GM19193 (cell line): ENCODE data around the gene DVL1.

Experiments used
- POLR2A ChIP-seq: IDR thresholded peaks from 4 replicates; pipeline ENCODE4 v1.6.1; 2011; ENCODE audit not compliant: insufficient read depth, insufficient read length; ENCODE audit errors: extremely low read depth

DVL1 gene

GRCh38 chr1:1297802-1298424 lies 51.3 kb downstream of the DVL1 start:
- no peak for TF ChIP-seq POLR2A

DNA sequence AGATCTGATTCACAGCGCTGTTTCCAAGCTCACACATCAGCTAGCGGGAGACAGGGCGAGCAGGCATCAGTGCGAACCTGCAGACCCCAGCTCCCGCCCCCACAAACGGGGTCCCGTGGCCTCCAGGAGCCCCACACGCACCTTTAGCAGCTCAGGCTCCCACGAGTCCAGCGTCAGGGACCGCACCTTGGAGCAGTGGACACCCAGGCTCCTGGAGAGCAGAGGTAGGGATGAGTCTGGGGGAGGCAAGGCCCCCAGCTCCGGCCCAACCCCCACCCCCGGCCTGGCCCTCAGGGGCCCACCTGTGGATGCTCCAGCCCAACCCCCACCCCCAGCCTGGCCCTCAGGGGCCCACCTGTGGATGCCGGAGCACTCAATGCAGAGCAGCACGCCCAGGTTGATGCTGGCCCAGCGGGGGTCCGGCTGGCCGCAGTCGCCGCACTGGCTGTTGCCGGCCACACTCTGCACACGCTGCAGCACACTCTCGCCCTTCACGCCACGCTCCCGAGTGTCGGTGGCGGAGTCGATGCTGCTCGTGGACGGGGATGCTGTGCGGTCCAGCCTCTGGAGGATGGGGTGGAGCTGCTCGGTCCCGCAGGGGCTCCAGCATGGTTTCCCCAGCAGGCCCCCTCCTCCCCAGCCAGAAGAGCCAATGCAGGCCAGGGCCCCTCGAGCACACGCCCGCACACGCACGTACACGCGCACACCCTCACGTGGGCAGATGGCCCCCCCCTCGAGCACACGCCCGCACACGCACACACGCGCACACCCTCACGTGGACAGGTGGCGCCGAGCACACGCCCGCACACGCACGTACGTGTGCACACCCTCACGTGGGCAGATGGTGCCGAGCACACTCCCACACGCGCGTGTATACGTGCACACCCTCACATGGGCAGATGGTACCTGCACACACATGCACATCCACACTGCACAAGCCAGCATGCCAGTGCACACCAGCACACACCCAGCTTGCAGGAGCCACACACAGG lies 52.9 kb downstream of the DVL1 start:
- TF ChIP-seq POLR2A, result no peak

DNA sequence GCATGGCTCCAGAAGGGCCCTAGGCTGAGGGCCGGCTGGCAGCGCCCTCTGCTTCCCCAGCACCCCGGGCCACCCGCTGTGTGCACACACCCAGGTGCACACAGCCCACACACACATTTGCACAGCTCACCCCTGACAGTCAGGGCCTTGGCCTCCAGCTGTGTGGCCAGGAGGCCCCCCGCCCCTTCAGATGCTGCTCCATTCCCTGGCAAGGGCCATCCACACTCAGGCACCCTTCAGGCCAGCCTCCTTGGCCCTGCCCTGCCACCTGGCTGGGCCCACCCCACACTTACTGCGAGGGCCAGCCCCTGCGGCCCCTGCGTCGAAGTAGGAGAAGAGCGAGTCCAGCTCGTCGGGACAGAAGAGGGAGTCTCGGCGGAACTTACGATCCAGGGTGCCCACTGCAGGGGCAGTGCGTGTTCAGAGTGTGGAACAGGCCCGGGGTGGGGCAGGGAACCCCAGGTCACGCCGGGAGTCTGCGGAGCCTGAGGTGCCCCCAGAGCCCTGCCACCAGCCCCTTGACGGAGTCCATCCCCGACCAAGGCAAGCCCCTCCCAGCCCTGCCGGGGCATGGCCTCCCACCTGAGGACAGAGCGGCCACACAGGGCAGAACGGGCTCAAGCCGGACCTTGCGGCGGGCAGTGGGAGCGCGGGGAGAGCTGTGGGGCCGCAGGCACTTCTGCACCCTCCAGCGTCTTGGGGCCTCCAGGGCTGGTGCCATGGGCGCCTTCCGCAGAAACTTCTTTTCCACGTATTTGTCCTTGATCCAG lies 53.9 kb downstream of the DVL1 start:
- TF ChIP-seq POLR2A, result no peak

GRCh38 chr1:1294250-1294890 lies 54.8 kb downstream of the DVL1 start:
- no peak for TF ChIP-seq POLR2A

- TF ChIP-seq POLR2A, result no peak
Observed at GRCh38 chr1:1293263-1294249, 55.7 kb downstream of the DVL1 start.

GRCh38 chr1:1292851-1293250 lies 56.4 kb downstream of the DVL1 start:
- TF ChIP-seq POLR2A, result no peak

DNA sequence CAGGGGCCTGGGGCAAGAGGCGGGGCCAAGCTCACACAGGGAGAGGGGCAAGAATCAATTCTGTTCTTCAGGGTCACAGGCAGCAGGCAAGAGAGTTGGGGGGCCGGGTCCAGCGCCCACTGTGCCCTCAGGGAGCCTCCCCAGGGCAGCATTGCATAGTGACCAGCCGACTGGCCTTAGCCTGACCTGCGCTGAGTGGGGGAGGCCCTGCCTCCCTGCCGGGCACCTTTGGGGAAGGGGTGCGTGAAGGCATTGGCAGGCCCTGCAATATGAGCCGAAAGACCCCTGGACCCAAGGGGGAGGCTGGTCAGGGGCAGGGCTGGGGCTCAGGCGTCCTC lies 56.8 kb downstream of the DVL1 start:
- no peak for TF ChIP-seq POLR2A

GRCh38 chr1:1291548-1292441 lies 57.4 kb downstream of the DVL1 start:
- no peak for TF ChIP-seq POLR2A

GRCh38 chr1:1291023-1291528 lies 58.1 kb downstream of the DVL1 start:
- no peak for TF ChIP-seq POLR2A

GRCh38 chr1:1290238-1290731 lies 58.9 kb downstream of the DVL1 start:
- no peak for TF ChIP-seq POLR2A

DNA sequence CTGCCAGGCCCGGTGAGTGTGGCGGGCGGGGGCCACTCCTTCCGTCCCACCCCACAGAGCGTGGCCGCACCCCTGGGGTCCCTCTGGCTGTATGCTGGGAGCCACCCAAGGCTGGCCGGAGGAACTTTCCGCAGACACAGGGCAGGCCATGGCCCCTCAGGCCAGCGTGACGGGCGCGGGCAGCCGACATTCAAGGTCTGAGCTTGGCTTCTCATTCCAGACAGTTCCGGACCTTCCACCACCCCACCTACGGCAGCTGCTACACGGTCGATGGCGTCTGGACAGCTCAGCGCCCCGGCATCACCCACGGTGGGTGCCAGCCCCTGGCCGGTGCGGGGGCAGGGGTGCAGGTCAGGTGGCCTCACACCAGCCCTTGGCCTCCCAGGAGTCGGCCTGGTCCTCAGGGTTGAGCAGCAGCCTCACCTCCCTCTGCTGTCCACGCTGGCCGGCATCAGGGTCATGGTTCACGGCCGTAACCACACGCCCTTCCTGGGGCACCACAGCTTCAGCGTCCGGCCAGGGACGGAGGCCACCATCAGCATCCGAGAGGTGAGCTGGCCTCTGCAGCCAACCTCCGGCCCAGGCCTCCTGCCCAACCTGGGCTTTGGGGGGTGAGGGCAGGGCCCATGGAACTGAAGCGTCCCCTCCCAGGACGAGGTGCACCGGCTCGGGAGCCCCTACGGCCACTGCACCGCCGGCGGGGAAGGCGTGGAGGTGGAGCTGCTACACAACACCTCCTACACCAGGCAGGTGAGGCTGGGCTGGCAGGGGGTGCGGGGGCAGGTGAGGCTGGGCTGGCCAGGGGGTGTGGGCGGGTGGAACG lies 61.7 kb downstream of the DVL1 start:
- no peak for TF ChIP-seq POLR2A
